Progenitor cell of endocrine pancreas (in vitro differentiated cells): ENCODE results near the gene LAMB4. TPM values are rescaled to one million over a fixed set of nuclear protein-coding genes. Genes with fewer than 3 reads are reported as not detected.

Experiments used
- DNase-seq: peaks from one replicate; pipeline ENCODE4 v3.0.0; 2021; ENCODE audit warnings: low spot score; ENCODE audit not compliant: unreplicated experiment
- H3K27ac Mint-ChIP-seq: 2 replicates; pipeline ENCODE4 v1.8.0; 2021; ENCODE audit warnings: mild to moderate bottlenecking, moderate library complexity, mixed read lengths
- H3K27me3 Mint-ChIP-seq: 2 replicates; pipeline ENCODE4 v1.8.0; 2021; ENCODE audit warnings: mixed read lengths
- H3K36me3 Mint-ChIP-seq: 2 replicates; pipeline ENCODE4 v1.8.0; 2022; ENCODE audit warnings: mixed read lengths; ENCODE audit not compliant: insufficient read depth
- H3K4me1 Mint-ChIP-seq: 2 replicates; pipeline ENCODE4 v1.8.0; 2021; ENCODE audit warnings: low read depth, mixed read lengths
- H3K4me3 Mint-ChIP-seq: 2 replicates; pipeline ENCODE4 v1.8.0; 2021; ENCODE audit warnings: low read depth, mild to moderate bottlenecking, moderate library complexity, mixed read lengths
- H3K9me3 Mint-ChIP-seq: 2 replicates; pipeline ENCODE4 v1.8.0; 2021; ENCODE audit warnings: low read depth, mixed read lengths
- total RNA-seq: library from RNA; stranded (reverse); gene quantifications from 2 replicates; pipeline ENCODE4 v1.2.1, GENCODE V29; 2021
- TF ChIP-seq, protein P1 (sequence below): fragments of 200-600 bp; sonication (generic); IDR thresholded peaks from one replicate; pipeline ENCODE4 v1.5.0; 2021; ENCODE audit warnings: antibody characterized with exemption, mild to moderate bottlenecking; ENCODE audit not compliant: unreplicated experiment

Gene LAMB4
- total RNA-seq, 1 donor from 2014 or later = 0.12 TPM

DNA sequence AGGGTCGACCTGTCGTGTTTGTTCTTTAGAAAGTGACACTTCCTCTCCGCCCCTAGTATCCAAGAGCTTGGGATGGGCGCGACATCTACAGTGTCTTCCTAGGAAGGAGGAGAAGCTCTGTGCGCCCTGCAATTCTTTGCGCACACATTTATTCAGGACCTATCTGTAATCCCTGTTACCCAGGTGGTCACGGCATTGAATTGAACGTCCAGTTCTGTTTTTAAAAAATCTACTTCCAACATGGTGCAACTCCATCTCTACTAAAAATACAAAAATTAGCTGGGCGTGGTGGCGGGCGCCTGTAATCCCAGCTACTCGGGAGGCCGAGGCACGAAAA lies 126.6 kb downstream of the LAMB4 start:
- Mint-ChIP-seq H3K4me3 (peak overlapping the region; percentile 90), H3K27ac (peak overlapping the region; percentile 90), H3K4me1 (peaks cover 47% of the 10 kb centered on the region), H3K36me3 (peaks cover 2% of the 10 kb centered on the region), H3K27me3 (no peaks in the 10 kb centered on the region), H3K9me3 (no peaks in the 10 kb centered on the region)
- no peak for DNase-seq
- TF ChIP-seq, protein P1, sequence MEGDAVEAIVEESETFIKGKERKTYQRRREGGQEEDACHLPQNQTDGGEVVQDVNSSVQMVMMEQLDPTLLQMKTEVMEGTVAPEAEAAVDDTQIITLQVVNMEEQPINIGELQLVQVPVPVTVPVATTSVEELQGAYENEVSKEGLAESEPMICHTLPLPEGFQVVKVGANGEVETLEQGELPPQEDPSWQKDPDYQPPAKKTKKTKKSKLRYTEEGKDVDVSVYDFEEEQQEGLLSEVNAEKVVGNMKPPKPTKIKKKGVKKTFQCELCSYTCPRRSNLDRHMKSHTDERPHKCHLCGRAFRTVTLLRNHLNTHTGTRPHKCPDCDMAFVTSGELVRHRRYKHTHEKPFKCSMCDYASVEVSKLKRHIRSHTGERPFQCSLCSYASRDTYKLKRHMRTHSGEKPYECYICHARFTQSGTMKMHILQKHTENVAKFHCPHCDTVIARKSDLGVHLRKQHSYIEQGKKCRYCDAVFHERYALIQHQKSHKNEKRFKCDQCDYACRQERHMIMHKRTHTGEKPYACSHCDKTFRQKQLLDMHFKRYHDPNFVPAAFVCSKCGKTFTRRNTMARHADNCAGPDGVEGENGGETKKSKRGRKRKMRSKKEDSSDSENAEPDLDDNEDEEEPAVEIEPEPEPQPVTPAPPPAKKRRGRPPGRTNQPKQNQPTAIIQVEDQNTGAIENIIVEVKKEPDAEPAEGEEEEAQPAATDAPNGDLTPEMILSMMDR = no peak

DNA sequence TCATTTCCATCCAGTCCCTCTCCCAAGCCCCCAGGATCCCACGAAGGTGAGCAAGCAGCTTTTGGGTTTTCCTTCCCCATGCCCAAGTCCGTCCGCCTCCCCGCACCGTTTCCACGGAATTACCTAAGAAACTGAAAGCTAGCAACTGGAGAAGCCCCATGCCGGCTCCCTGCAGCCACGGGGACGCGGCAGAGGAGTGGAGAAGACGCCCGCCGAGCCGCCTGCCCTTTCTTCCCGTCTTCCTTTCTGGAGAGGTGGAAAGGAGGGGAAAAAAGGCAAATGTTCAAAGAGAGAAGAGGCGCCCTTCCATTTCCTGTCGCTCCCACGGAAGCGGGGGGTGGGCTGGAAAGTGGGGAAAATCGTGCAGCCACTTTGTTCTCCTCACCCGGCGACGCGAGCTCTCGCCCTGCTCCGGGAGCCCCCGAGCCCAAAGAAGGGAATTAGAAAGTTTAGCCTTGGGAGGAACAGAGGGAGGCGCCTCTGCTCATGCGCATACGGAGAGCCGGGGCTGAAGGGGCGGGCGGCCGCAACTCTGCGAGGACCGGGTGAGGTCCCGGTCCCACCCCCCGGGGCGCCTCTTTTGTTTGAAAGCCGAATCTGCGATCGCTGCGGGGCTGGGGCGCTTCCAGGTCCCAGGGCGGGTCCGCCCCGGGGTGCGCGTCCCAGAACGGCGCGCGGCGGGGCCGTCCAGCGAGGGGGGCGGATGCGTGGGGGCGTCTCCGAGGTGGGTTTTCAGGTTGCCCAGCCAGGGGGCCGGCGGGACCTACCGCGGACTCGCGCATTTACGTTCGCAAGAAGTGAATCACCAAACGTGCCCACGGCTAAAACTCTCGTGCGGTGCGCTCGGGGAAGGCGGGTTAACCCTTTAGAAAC lies 127.2 kb downstream of the LAMB4 start, which contains the start of gene LAMB1:
Gene LAMB1 (minus strand): TSS at position 436 of the 873 bp plus-strand sequence. CDS start 276 bp downstream, at position 160.
- H3K4me1 Mint-ChIP-seq = peaks cover 49% of the 10 kb centered on the region
- peak; percentile 69 for DNase-seq
- no peaks in the 10 kb centered on the region for H3K27me3 Mint-ChIP-seq
- peak within 1 kb of the TSS; percentile 90 for H3K4me3 Mint-ChIP-seq
- no peaks in the 10 kb centered on the region for H3K9me3 Mint-ChIP-seq
- peak within 1 kb of the TSS; percentile 96 for H3K27ac Mint-ChIP-seq
- peaks cover 5% of the 10 kb centered on the region for H3K36me3 Mint-ChIP-seq
- TF ChIP-seq, protein P1 = no peak

DNA sequence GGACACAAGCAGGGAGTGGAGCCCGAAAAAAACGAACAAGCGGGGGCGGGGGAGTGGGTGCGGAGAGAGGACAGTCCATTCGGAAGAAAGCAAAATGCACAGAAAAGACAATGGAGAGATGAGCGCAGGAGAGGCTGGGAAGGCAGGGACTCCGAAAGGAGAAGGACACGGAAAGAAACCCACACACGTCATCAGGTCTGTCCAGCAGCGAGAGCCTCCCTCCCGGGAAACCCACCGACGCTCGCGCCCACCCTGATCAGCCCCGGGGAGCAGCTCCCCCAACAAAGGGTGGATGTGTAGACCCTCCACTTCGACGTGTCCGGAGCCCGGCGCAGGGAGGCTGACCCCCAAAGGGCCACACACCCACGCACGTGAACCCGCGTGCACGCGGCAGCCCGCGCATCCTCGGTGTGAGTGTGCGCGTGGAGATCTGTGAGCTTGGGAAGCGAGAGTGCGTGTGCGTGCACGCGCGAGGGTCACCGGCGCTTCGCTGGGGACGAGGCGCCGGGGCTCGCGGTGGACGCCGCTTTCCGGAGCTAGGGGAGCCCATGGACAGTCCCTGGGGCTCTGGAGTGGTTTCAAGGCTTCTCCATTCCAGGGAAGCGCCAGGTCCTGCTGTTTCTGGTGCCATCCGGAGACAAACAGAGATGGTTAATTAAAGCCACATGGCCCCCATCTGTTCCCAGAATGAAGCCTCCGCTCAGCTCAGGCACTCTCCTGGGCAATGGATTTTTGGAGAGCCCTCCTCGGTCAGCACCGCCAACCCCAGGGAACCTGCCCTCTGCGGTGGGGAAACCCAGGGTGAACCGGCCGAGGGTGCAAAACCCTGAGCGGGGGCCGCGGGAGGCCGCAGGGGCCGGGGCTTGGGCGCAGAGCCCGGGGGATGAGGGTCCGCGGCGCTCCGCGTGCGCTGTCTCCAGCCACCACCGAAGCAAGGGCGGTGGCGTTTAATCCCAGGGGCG lies 128.1 kb downstream of the LAMB4 start:
- Mint-ChIP-seq H3K4me1 (peaks cover 47% of the 10 kb centered on the region), H3K9me3 (no peaks in the 10 kb centered on the region), H3K27ac (peak overlapping the region; percentile 96), H3K36me3 (peaks cover 10% of the 10 kb centered on the region), H3K4me3 (peak overlapping the region; percentile 90), H3K27me3 (no peaks in the 10 kb centered on the region)
- peak; percentile 23 for DNase-seq
- TF ChIP-seq, protein P1 = no peak

DNA sequence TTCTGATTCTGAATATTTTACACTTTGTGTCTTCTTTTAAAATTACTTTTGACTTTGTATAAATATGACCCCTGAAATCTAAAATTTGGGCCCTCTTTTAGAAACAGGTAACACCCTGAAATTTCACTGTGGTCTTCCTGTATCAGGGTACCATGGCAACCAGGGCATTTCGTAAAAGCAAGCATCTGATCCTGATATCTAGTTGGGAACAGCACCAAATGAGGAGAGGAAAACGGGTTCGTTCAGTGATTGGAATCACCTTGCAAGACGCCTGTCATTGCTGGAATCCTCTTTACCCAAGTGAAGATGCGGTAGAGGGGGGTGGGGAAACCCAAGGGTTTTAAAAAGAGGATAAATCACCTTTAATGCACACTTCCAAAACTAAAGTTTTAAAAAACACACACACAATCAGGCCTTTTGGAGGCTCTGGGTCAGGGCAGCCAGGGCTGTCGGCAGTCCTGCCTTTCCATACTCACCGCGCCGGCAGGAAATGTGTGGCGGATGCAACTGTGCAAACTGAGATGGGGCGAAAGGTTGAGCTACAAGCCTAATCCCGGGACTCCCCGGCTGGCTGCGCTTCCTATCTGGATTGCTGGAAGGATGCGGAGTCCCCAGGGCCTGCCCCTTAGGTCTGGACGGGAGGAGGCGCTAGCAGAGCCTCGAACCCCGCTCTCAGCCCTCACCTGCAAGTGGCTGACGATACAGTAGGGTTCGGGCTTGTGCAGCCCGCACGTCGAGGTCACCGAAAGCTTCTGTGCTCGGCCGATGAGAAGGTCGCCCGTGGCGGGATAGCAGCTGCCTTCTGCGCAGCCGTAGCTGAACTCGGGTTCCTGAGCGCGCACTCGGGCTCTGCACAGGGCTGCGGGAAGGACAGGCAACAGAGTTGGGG lies 129.0 kb downstream of the LAMB4 start:
- Mint-ChIP-seq H3K4me3 (peak overlapping the region; percentile 90), H3K4me1 (peaks cover 46% of the 10 kb centered on the region), H3K27me3 (no peaks in the 10 kb centered on the region), H3K36me3 (peaks cover 16% of the 10 kb centered on the region), H3K9me3 (no peaks in the 10 kb centered on the region), H3K27ac (peak overlapping the region; percentile 43)
- peak; percentile 13 for DNase-seq
- TF ChIP-seq, protein P1 = peak; percentile 21
